Kidney glomerular epithelial cell (primary cell): ENCODE data around the gene HABP2.
A peak's percentile ranks its signal among the peaks of the same experiment; 100 is the strongest.

ENCODE experiments used
- DNase-seq: peaks from one replicate; lab custom pipeline; 2025; lab: John Stamatoyannopoulos, UW

HABP2 gene

GRCh38 chr10:113527211-113527906 lies 25.5 kb upstream of the HABP2 start:
- no peak for DNase-seq

GRCh38 chr10:113528876-113529275 lies 24.0 kb upstream of the HABP2 start:
- no peak for DNase-seq

GRCh38 chr10:113529575-113529974 lies 23.3 kb upstream of the HABP2 start:
- DNase-seq: no peak

- no peak for DNase-seq
Observed at GRCh38 chr10:113530476-113530875, 22.4 kb upstream of the HABP2 start.

GRCh38 chr10:113532724-113533123 lies 20.1 kb upstream of the HABP2 start:
- DNase-seq: no peak

GRCh38 chr10:113533801-113534200 lies 19.1 kb upstream of the HABP2 start:
- DNase-seq: no peak

- no peak for DNase-seq
Observed at GRCh38 chr10:113534423-113534822, 18.4 kb upstream of the HABP2 start.

- DNase-seq: no peak
Observed at GRCh38 chr10:113537672-113538071, 15.2 kb upstream of the HABP2 start.

GRCh38 chr10:113538151-113538550 lies 14.7 kb upstream of the HABP2 start:
- peak; percentile 29 for DNase-seq

- peak; percentile 80 for DNase-seq
Observed at GRCh38 chr10:113539789-113540188, 13.1 kb upstream of the HABP2 start.

GRCh38 chr10:113540845-113541548 lies 11.9 kb upstream of the HABP2 start:
- peak; percentile 43 for DNase-seq

GRCh38 chr10:113541549-113541927 lies 11.3 kb upstream of the HABP2 start:
- no peak for DNase-seq

GRCh38 chr10:113543107-113543955 lies 9.5 kb upstream of the HABP2 start:
- no peak for DNase-seq

GRCh38 chr10:113544392-113544791 lies 8.5 kb upstream of the HABP2 start:
- no peak for DNase-seq

GRCh38 chr10:113547426-113547825 lies 5.4 kb upstream of the HABP2 start:
- DNase-seq: no peak

- DNase-seq: no peak
Observed at GRCh38 chr10:113549856-113550255, 3.0 kb upstream of the HABP2 start.

GRCh38 chr10:113550365-113550764 lies 2.5 kb upstream of the HABP2 start:
- DNase-seq: peak; percentile 93

GRCh38 chr10:113552014-113552413 lies 839 bp upstream of the HABP2 start:
- DNase-seq: peak; percentile 11

- no peak for DNase-seq
Observed at GRCh38 chr10:113553149-113553548, 296 bp downstream of the HABP2 start.

- no peak for DNase-seq
Observed at GRCh38 chr10:113554214-113554613, 1.4 kb downstream of the HABP2 start.

- no peak for DNase-seq
Observed at GRCh38 chr10:113555245-113555644, 2.4 kb downstream of the HABP2 start.

- DNase-seq: no peak
Observed at GRCh38 chr10:113555751-113556150, 2.9 kb downstream of the HABP2 start.

- DNase-seq: no peak
Observed at GRCh38 chr10:113557424-113557862, 4.6 kb downstream of the HABP2 start.
